ENCODE results near the gene RAB28.

The RAB28 gene

GRCh38 chr4:13364172-13364571 lies 120.0 kb downstream of the RAB28 start:
- Histone ChIP-seq H3K9me2 (replicated peaks; ENCODE audit: insufficient read depth, low read length) (no peaks in the 10 kb centered on the region), H3K4me2 (ENCODE audit: low read depth, low read length, poor library complexity, severe bottlenecking) (no peak overlapping the region), H3K79me2 (ENCODE audit: insufficient read depth, low read length) (no peaks in the 10 kb centered on the region), H3K36me3 (ENCODE audit: low read length) (0 out of 2 replicates have a peak, but pooled peaks cover 3% of the 10 kb centered on the region), H3K9me3 (ENCODE audit: insufficient read depth, low read length) (no peaks in the 10 kb centered on the region), H3K27ac (ENCODE audit: low read depth, low read length) (no peak overlapping the region), H2AFZ (ENCODE audit: low read depth, low read length, severe bottlenecking) (no peak overlapping the region), H3F3A (ENCODE audit: insufficient read depth) (no peaks in the 10 kb centered on the region), H3K27me3 (ENCODE audit: low read length) (no peaks in the 10 kb centered on the region), H4K20me1 (ENCODE audit: low read depth, low read length) (no peaks in the 10 kb centered on the region), H3K4me3 (ENCODE audit: insufficient read depth, low read length, poor library complexity, severe bottlenecking) (no peak overlapping the region), H3K9ac (ENCODE audit: low read length) (no peak overlapping the region)
- TF ChIP-seq, protein P1, sequence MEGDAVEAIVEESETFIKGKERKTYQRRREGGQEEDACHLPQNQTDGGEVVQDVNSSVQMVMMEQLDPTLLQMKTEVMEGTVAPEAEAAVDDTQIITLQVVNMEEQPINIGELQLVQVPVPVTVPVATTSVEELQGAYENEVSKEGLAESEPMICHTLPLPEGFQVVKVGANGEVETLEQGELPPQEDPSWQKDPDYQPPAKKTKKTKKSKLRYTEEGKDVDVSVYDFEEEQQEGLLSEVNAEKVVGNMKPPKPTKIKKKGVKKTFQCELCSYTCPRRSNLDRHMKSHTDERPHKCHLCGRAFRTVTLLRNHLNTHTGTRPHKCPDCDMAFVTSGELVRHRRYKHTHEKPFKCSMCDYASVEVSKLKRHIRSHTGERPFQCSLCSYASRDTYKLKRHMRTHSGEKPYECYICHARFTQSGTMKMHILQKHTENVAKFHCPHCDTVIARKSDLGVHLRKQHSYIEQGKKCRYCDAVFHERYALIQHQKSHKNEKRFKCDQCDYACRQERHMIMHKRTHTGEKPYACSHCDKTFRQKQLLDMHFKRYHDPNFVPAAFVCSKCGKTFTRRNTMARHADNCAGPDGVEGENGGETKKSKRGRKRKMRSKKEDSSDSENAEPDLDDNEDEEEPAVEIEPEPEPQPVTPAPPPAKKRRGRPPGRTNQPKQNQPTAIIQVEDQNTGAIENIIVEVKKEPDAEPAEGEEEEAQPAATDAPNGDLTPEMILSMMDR (IDR thresholded peaks at IDR 0.05; ENCODE audit: insufficient read depth, low read length, poor library complexity, severe bottlenecking), result no peak
- no peak for TF ChIP-seq EZH2phosphoT487 (conservative IDR thresholded peaks at IDR 0.05; ENCODE audit: low read length)

GRCh38 chr4:13359809-13360208 lies 124.3 kb downstream of the RAB28 start:
- no peak overlapping the region for H3K27ac ChIP-seq (ENCODE audit: low read depth, low read length)
- no peak overlapping the region for H3K4me2 ChIP-seq (ENCODE audit: low read depth, low read length, poor library complexity, severe bottlenecking)
- no peak overlapping the region for H2AFZ ChIP-seq (ENCODE audit: low read depth, low read length, severe bottlenecking)
- H4K20me1 ChIP-seq (ENCODE audit: low read depth, low read length), result no peaks in the 10 kb centered on the region
- no peaks in the 10 kb centered on the region for H3F3A ChIP-seq (ENCODE audit: insufficient read depth)
- H3K4me3 ChIP-seq (ENCODE audit: insufficient read depth, low read length, poor library complexity, severe bottlenecking), result no peak overlapping the region
- no peaks in the 10 kb centered on the region for H3K9me3 ChIP-seq (ENCODE audit: insufficient read depth, low read length)
- H3K79me2 ChIP-seq (ENCODE audit: insufficient read depth, low read length), result no peaks in the 10 kb centered on the region
- H3K27me3 ChIP-seq (ENCODE audit: low read length), result no peaks in the 10 kb centered on the region
- no peak overlapping the region for H3K9ac ChIP-seq (ENCODE audit: low read length)
- H3K36me3 ChIP-seq (ENCODE audit: low read length), result no peaks in the 10 kb centered on the region
- H3K9me2 ChIP-seq (replicated peaks; ENCODE audit: insufficient read depth, low read length), result no peaks in the 10 kb centered on the region
- TF ChIP-seq, protein P1 (IDR thresholded peaks at IDR 0.05; ENCODE audit: insufficient read depth, low read length, poor library complexity, severe bottlenecking), result no peak
- no peak for TF ChIP-seq EZH2phosphoT487 (conservative IDR thresholded peaks at IDR 0.05; ENCODE audit: low read length)

GRCh38 chr4:13355111-13355880 lies 128.8 kb downstream of the RAB28 start:
- Histone ChIP-seq H3K9me3 (ENCODE audit: insufficient read depth, low read length) (no peaks in the 10 kb centered on the region), H3K79me2 (ENCODE audit: insufficient read depth, low read length) (no peaks in the 10 kb centered on the region), H2AFZ (ENCODE audit: low read depth, low read length, severe bottlenecking) (no peak overlapping the region), H3K4me3 (ENCODE audit: insufficient read depth, low read length, poor library complexity, severe bottlenecking) (no peak overlapping the region), H3K4me2 (ENCODE audit: low read depth, low read length, poor library complexity, severe bottlenecking) (no peak overlapping the region), H3K9me2 (replicated peaks; ENCODE audit: insufficient read depth, low read length) (no peaks in the 10 kb centered on the region), H4K20me1 (ENCODE audit: low read depth, low read length) (no peaks in the 10 kb centered on the region), H3K27ac (ENCODE audit: low read depth, low read length) (no peak overlapping the region), H3K27me3 (ENCODE audit: low read length) (no peaks in the 10 kb centered on the region), H3F3A (ENCODE audit: insufficient read depth) (no peaks in the 10 kb centered on the region), H3K9ac (ENCODE audit: low read length) (no peak overlapping the region), H3K36me3 (ENCODE audit: low read length) (no peaks in the 10 kb centered on the region)
- no peak for TF ChIP-seq EZH2phosphoT487 (conservative IDR thresholded peaks at IDR 0.05; ENCODE audit: low read length)

- no peaks in the 10 kb centered on the region for H3K36me3 ChIP-seq (ENCODE audit: low read length)
- no peak for TF ChIP-seq EZH2phosphoT487 (conservative IDR thresholded peaks at IDR 0.05; ENCODE audit: low read length)
- TF ChIP-seq, protein P1 (IDR thresholded peaks at IDR 0.05; ENCODE audit: insufficient read depth, low read length, poor library complexity, severe bottlenecking), result no peak
- no peak overlapping the region for H3K4me3 ChIP-seq (ENCODE audit: insufficient read depth, low read length, poor library complexity, severe bottlenecking)
- H3K27me3 ChIP-seq (ENCODE audit: low read length), result no peaks in the 10 kb centered on the region
- no peak overlapping the region for H3K9ac ChIP-seq (ENCODE audit: low read length)
- H4K20me1 ChIP-seq (ENCODE audit: low read depth, low read length), result no peaks in the 10 kb centered on the region
- H2AFZ ChIP-seq (ENCODE audit: low read depth, low read length, severe bottlenecking), result no peak overlapping the region
- no peaks in the 10 kb centered on the region for H3K79me2 ChIP-seq (ENCODE audit: insufficient read depth, low read length)
- H3K27ac ChIP-seq (ENCODE audit: low read depth, low read length), result no peak overlapping the region
- H3F3A ChIP-seq (ENCODE audit: insufficient read depth), result no peaks in the 10 kb centered on the region
- H3K9me2 ChIP-seq (replicated peaks; ENCODE audit: insufficient read depth, low read length), result no peaks in the 10 kb centered on the region
- H3K9me3 ChIP-seq (ENCODE audit: insufficient read depth, low read length), result no peaks in the 10 kb centered on the region
- no peak overlapping the region for H3K4me2 ChIP-seq (ENCODE audit: low read depth, low read length, poor library complexity, severe bottlenecking)
Observed at GRCh38 chr4:13349096-13349495, 135.0 kb downstream of the RAB28 start.
